ENCODE results near the gene DHX32. TPM values are rescaled to one million over a fixed set of nuclear protein-coding genes. Genes with fewer than 3 reads are reported as not detected.
"Not testable (repeated sequence)": the region's sequence is repeated elsewhere in the genome, so short reads cannot be mapped to it uniquely, and the experiment has no call there.

DHX32 gene
- polyA plus RNA-seq, 4 donors = 24.0 to 40.6 (median 28.0) TPM

DNA sequence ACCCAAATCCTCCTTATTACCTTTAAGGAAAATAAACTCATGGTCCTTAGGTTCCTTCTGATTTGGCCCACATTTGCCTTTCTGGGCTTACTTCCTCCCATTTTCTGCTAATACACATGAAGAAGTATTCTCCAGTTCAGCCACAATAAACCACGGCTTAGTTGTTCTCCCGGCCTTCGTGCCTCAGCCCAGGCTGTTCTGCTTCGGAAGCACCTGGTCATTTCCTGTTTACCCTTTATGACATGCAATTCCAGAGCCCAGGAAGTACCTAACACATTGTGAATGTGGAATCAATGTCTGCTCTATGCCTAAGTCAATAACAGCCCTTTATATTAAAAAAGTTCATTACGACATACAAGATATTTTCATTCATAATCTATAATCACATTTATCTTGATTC, 11.3 kb upstream of the DHX32 start:
- H3K4me1 ChIP-seq (ENCODE audit: control insufficient read depth in 3 of 3, insufficient read depth in 2 of 3, low read depth in 1 of 3, low read length in 2 of 3); H3K27me3 ChIP-seq (ENCODE audit: control insufficient read depth in 3 of 3, insufficient read depth in 3 of 3, low read length in 3 of 3); H3K36me3 ChIP-seq (ENCODE audit: control insufficient read depth in 3 of 3, insufficient read depth in 2 of 3, low read depth in 1 of 3, low read length in 3 of 3); H3K9me3 ChIP-seq (ENCODE audit: control insufficient read depth in 2 of 2, insufficient read depth in 1 of 2, low read depth in 1 of 2, low read length in 1 of 2); H3K4me3 ChIP-seq (ENCODE audit: low read depth in 1 of 3, low read length in 3 of 3); FAIRE-seq: not testable (repeated sequence)
- WGBS, 3 donors = 17 to 52% (median 29%) methylated on average over 5 of the region's 5 CpGs
- DNase-seq = peak; percentile 54 to 62
- peak overlapping the region in 1 of 3 donors; percentile 9 for H3K27ac ChIP-seq (ENCODE audit: low read depth in 1 of 3, low read length in 2 of 3)

DNA sequence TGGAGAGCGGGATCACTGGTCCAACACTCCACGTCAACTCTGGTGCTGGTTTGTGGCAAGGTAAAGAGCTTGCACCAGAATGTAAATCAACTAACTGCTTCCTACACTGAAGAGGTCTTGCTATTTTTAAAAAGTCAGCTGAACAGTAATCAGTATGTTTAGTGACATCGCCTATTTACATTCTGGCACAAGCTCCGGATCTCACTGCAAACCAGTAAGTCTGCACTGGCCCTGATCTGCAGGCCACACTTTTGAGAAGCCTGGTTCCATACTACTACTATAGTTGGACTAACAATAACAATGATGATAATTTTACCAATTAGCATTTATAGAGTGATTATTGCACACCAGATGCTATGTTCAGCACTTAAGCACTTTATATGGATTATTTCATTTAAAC, 8.3 kb upstream of the DHX32 start:
- not testable (repeated sequence) for FAIRE-seq; H3K9me3 ChIP-seq (ENCODE audit: control insufficient read depth in 2 of 2, insufficient read depth in 1 of 2, low read depth in 1 of 2, low read length in 1 of 2); H3K27ac ChIP-seq (ENCODE audit: low read depth in 1 of 3, low read length in 2 of 3); H3K27me3 ChIP-seq (ENCODE audit: control insufficient read depth in 3 of 3, insufficient read depth in 3 of 3, low read length in 3 of 3); H3K36me3 ChIP-seq (ENCODE audit: control insufficient read depth in 3 of 3, insufficient read depth in 2 of 3, low read depth in 1 of 3, low read length in 3 of 3); DNase-seq; H3K4me3 ChIP-seq (ENCODE audit: low read depth in 1 of 3, low read length in 3 of 3); H3K4me1 ChIP-seq (ENCODE audit: control insufficient read depth in 3 of 3, insufficient read depth in 2 of 3, low read depth in 1 of 3, low read length in 2 of 3)
- WGBS, 3 donors = 62 to 80% (median 77%) methylated on average over 4 of the region's 4 CpGs

DNA sequence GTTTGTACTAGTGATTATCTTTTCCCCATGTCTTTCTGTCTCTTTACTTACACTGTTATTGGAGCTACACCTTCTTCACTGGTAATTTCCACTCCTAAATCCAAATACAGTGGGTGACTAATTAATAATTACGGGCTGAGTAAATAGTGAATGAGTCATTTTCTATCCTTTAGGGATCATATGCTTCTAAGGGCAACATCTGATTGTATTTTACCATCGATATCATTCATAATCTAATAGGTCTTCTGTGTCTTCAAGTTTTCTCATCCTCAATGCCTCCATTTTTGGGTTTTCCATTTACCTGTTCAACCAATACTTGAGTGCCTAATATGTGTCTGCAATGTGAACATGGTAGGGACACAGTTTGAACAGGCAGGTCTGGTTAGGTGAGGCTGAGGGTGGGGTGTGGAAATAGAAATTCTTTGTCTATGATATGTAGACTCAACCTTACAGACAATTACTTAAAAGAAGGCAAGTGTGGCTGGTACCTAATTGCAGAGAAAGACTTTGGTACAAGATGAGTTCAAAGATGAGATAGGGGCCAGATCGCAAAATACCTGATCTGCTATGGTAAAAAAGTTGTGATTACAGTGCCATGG, 5.9 kb upstream of the DHX32 start:
- FAIRE-seq = no peak
- WGBS, 3 donors = 54 to 74% (median 60%) methylated on average over 3 of the region's 3 CpGs
- H3K27ac ChIP-seq (ENCODE audit: low read depth in 1 of 3, low read length in 2 of 3) = no peak overlapping the region

DNA sequence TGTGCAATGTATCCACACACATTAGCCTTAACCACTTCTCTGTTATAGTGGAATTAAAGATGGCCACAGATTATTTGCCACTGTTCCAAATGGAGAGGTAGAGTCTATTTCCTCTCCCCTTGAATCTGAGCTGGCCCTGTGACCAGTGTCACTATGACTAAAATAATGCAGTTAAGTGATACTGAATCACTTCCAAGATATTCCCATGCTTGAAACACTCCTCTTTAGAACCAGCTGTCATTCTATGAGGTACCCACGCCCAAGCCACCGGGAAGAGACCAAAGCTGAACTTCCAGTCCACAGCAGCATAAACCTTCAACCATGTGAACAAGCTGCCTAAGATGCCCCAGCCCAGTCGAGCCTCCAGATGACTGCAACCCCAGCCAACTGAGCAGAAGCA, 2.1 kb upstream of the DHX32 start:
- Histone ChIP-seq H3K9me3 (ENCODE audit: control insufficient read depth in 2 of 2, insufficient read depth in 1 of 2, low read depth in 1 of 2, low read length in 1 of 2) (no peaks in the 10 kb centered on the region), H3K4me3 (ENCODE audit: low read depth in 1 of 3, low read length in 3 of 3) (no peak overlapping the region), H3K4me1 (ENCODE audit: control insufficient read depth in 3 of 3, insufficient read depth in 2 of 3, low read depth in 1 of 3, low read length in 2 of 3) (no peaks in the 10 kb centered on the region), H3K27me3 (ENCODE audit: control insufficient read depth in 3 of 3, insufficient read depth in 3 of 3, low read length in 3 of 3) (no peaks in the 10 kb centered on the region), H3K36me3 (ENCODE audit: control insufficient read depth in 3 of 3, insufficient read depth in 2 of 3, low read depth in 1 of 3, low read length in 3 of 3) (peaks cover 0 to 3% (median 0%) of the 10 kb centered on the region in 3 donors), H3K27ac (ENCODE audit: low read depth in 1 of 3, low read length in 2 of 3) (no peak overlapping the region)
- WGBS, 3 donors = 76 to 90% (median 90%) methylated on average over 3 of the region's 3 CpGs
- FAIRE-seq (no peak), DNase-seq (no peak)

More for the DNA sequence above, 5.9 kb upstream of the DHX32 start:
- H3K9me3 ChIP-seq (ENCODE audit: control insufficient read depth in 2 of 2, insufficient read depth in 1 of 2, low read depth in 1 of 2, low read length in 1 of 2) = no peaks in the 10 kb centered on the region
- no peaks in the 10 kb centered on the region for H3K27me3 ChIP-seq (ENCODE audit: control insufficient read depth in 3 of 3, insufficient read depth in 3 of 3, low read length in 3 of 3)
- H3K4me3 ChIP-seq (ENCODE audit: low read depth in 1 of 3, low read length in 3 of 3) = no peak overlapping the region
- DNase-seq = peak in 1 of 2 donors; percentile 58
- H3K36me3 ChIP-seq (ENCODE audit: control insufficient read depth in 3 of 3, insufficient read depth in 2 of 3, low read depth in 1 of 3, low read length in 3 of 3) = no peaks in the 10 kb centered on the region
- H3K4me1 ChIP-seq (ENCODE audit: control insufficient read depth in 3 of 3, insufficient read depth in 2 of 3, low read depth in 1 of 3, low read length in 2 of 3) = no peaks in the 10 kb centered on the region

DNA sequence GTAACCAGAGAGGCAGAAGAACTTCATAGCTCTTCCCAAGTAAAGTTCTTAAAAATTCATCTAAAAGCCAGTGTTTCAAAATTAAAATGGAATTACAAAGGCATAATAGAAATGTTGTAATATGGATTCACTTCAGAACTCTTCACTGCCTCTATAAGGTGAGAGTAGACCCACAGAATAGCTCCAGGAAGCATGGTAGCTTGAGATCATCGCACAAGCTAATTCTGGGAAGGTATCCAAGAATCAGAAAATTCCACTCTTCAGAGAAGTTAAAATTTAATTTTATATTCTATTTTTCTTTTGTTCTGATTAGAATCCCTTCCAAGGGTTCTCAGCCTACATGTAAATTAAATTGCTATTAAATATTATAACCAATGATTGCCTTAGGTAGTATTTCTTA, 1.5 kb upstream of the DHX32 start:
- WGBS, 3 donors = 77 to 94% (median 86%) methylated on average over 1 of the region's 1 CpG
- no peaks in the 10 kb centered on the region for H3K4me1 ChIP-seq (ENCODE audit: control insufficient read depth in 3 of 3, insufficient read depth in 2 of 3, low read depth in 1 of 3, low read length in 2 of 3)
- no peak for FAIRE-seq
- no peak overlapping the region for H3K4me3 ChIP-seq (ENCODE audit: low read depth in 1 of 3, low read length in 3 of 3)
- peaks cover 0 to under 1% of the 10 kb centered on the region in 2 donors for H3K9me3 ChIP-seq (ENCODE audit: control insufficient read depth in 2 of 2, insufficient read depth in 1 of 2, low read depth in 1 of 2, low read length in 1 of 2)
- H3K36me3 ChIP-seq (ENCODE audit: control insufficient read depth in 3 of 3, insufficient read depth in 2 of 3, low read depth in 1 of 3, low read length in 3 of 3) = peaks cover 0 to 3% (median 0%) of the 10 kb centered on the region in 3 donors
- no peak overlapping the region for H3K27ac ChIP-seq (ENCODE audit: low read depth in 1 of 3, low read length in 2 of 3)
- no peak for DNase-seq
- H3K27me3 ChIP-seq (ENCODE audit: control insufficient read depth in 3 of 3, insufficient read depth in 3 of 3, low read length in 3 of 3) = no peaks in the 10 kb centered on the region

DNA sequence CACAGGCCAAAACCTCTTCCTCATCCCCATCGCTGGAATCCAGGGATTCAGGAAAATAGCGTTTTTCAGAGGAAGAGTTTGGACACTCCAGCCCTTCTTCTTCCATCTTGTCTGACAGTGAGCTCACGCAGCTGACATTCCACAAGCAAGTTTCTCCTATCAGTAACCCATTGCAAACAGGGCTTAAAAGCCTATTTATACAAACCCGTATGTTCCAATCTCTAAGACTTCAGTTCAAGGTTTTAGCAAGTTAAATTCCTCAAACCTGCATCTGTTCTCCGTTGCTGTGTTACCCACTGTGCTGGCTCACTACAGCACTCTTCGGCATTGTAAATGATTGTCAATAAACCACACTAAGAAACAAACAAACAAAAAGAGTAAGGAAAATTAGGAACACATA, 373 bp downstream of the DHX32 start:
- Histone ChIP-seq H3K36me3 (ENCODE audit: control insufficient read depth in 3 of 3, insufficient read depth in 2 of 3, low read depth in 1 of 3, low read length in 3 of 3) (peaks cover 0 to 3% (median 0%) of the 10 kb centered on the region in 3 donors), H3K27ac (ENCODE audit: low read depth in 1 of 3, low read length in 2 of 3) (no peak overlapping the region), H3K27me3 (ENCODE audit: control insufficient read depth in 3 of 3, insufficient read depth in 3 of 3, low read length in 3 of 3) (no peaks in the 10 kb centered on the region), H3K9me3 (ENCODE audit: control insufficient read depth in 2 of 2, insufficient read depth in 1 of 2, low read depth in 1 of 2, low read length in 1 of 2) (peaks cover 0 to 10% of the 10 kb centered on the region in 2 donors), H3K4me3 (ENCODE audit: low read depth in 1 of 3, low read length in 3 of 3) (no peak overlapping the region), H3K4me1 (ENCODE audit: control insufficient read depth in 3 of 3, insufficient read depth in 2 of 3, low read depth in 1 of 3, low read length in 2 of 3) (no peaks in the 10 kb centered on the region)
- FAIRE-seq (no peak), DNase-seq (no peak)
- 66 to 82% (median 81%) methylated on average over 6 of the region's 6 CpGs for whole genome bisulfite sequencing, 3 donors

DNA sequence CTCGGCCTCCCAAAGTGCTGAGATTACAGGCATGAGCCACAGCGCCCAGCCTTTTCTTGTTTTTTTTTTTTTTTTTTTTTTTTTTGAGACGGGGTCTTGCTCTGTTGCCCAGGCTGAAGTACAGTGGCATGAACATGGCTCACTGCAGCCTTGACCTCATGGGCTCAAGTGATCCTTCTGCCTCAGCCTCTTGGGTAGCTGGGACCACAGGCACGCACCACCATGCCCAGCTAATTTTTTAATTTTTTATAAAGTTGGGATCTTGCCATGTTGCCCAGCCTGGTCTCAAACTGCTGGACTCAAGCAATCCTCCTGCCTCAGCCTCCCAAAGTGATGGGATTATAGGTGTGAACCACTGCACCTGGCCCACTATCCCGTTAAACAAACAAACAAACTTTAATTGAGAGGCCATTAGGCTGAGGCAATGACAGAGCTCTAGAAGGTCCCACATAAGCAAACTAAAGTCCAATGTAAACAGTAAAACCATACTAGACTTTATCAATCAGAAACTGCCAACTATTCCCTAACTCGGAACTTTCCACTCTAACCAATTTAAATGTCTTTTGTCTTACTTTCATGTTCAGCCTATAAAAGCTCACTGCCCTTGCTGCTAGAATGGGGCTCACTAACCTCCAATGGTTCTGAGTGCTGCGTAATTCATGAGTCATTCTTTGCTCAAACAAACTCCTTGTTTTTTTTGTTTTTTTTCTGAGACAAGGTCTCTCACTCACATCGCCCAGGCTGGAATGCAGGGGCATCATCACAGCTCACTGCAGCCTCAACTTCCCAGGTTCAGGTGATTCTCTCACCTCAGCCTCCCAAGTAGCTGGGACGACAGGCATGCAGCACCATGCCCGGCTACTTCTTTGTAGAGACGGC, 1.9 kb downstream of the DHX32 start:
- H3K27ac ChIP-seq (ENCODE audit: low read depth in 1 of 3, low read length in 2 of 3) = no peak overlapping the region
- peaks cover 0 to 3% (median 0%) of the 10 kb centered on the region in 3 donors for H3K36me3 ChIP-seq (ENCODE audit: control insufficient read depth in 3 of 3, insufficient read depth in 2 of 3, low read depth in 1 of 3, low read length in 3 of 3)
- no peaks in the 10 kb centered on the region for H3K27me3 ChIP-seq (ENCODE audit: control insufficient read depth in 3 of 3, insufficient read depth in 3 of 3, low read length in 3 of 3)
- FAIRE-seq = no peak
- 83 to 85% (median 83%) methylated on average over 11 of the region's 11 CpGs for WGBS, 3 donors
- H3K4me3 ChIP-seq (ENCODE audit: low read depth in 1 of 3, low read length in 3 of 3) = no peak overlapping the region
- peaks cover 0 to 10% of the 10 kb centered on the region in 2 donors for H3K9me3 ChIP-seq (ENCODE audit: control insufficient read depth in 2 of 2, insufficient read depth in 1 of 2, low read depth in 1 of 2, low read length in 1 of 2)
- no peak for DNase-seq
- no peaks in the 10 kb centered on the region for H3K4me1 ChIP-seq (ENCODE audit: control insufficient read depth in 3 of 3, insufficient read depth in 2 of 3, low read depth in 1 of 3, low read length in 2 of 3)

DNA sequence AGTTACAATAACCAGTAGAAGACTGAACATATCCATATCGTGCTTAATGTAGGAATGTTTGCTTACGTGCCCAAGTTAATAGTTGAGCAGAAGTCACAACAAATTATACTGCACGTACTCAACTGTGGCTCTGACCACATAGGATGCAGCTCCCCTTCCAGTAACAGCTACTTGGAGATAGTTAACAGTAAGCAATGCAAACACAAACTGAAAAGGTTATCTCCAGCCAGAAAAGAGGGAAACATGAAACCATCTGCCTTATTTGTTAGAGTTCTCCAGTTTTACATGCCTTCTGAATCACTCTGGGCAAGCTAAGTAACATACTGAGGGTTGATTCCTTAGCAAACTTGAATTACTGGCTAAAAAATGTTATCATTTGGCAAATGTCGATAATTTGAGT, 9.8 kb downstream of the DHX32 start:
- H3K9me3 ChIP-seq (ENCODE audit: control insufficient read depth in 2 of 2, insufficient read depth in 1 of 2, low read depth in 1 of 2, low read length in 1 of 2) = peaks cover 0 to 4% of the 10 kb centered on the region in 2 donors
- FAIRE-seq = no peak
- H3K4me3 ChIP-seq (ENCODE audit: low read depth in 1 of 3, low read length in 3 of 3) = no peak overlapping the region
- no peak for DNase-seq
- H3K27me3 ChIP-seq (ENCODE audit: control insufficient read depth in 3 of 3, insufficient read depth in 3 of 3, low read length in 3 of 3) = no peaks in the 10 kb centered on the region
- peaks cover 0 to 6% (median 0%) of the 10 kb centered on the region in 3 donors for H3K36me3 ChIP-seq (ENCODE audit: control insufficient read depth in 3 of 3, insufficient read depth in 2 of 3, low read depth in 1 of 3, low read length in 3 of 3)
- no peaks in the 10 kb centered on the region for H3K4me1 ChIP-seq (ENCODE audit: control insufficient read depth in 3 of 3, insufficient read depth in 2 of 3, low read depth in 1 of 3, low read length in 2 of 3)
- no peak overlapping the region for H3K27ac ChIP-seq (ENCODE audit: low read depth in 1 of 3, low read length in 2 of 3)
- 71 to 86% (median 85%) methylated on average over 4 of the region's 4 CpGs for WGBS, 3 donors
